Measurements from ENCODE around the gene PCDHGB3.

DNA sequence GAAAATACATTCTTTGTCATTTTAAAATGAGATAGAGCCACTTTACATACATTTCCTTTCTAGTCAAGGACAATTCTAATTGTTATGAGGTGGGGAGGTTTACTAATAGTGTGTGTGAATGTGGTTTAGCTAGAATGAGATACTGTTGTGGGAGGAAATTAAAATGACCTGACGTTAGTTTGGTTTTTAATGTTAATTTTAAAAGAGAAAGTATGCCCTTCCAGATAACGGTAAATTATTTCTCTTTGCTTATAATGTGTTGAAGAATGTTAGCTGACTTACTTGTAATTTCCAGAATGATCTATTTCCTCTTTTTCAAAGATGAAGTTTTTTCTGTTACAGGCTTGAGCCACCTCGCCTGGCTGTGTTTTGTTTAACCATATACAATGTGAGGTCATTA, 47.8 kb upstream of the PCDHGB3 start:
- TF ChIP-seq POLR2A (IDR thresholded peaks at IDR 0.05) = no peak
- TF ChIP-seq, protein P1, sequence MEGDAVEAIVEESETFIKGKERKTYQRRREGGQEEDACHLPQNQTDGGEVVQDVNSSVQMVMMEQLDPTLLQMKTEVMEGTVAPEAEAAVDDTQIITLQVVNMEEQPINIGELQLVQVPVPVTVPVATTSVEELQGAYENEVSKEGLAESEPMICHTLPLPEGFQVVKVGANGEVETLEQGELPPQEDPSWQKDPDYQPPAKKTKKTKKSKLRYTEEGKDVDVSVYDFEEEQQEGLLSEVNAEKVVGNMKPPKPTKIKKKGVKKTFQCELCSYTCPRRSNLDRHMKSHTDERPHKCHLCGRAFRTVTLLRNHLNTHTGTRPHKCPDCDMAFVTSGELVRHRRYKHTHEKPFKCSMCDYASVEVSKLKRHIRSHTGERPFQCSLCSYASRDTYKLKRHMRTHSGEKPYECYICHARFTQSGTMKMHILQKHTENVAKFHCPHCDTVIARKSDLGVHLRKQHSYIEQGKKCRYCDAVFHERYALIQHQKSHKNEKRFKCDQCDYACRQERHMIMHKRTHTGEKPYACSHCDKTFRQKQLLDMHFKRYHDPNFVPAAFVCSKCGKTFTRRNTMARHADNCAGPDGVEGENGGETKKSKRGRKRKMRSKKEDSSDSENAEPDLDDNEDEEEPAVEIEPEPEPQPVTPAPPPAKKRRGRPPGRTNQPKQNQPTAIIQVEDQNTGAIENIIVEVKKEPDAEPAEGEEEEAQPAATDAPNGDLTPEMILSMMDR (IDR thresholded peaks at IDR 0.05) = no peak
- no peak for TF ChIP-seq POLR2AphosphoS5 (IDR thresholded peaks at IDR 0.05)
- TF ChIP-seq EP300 (IDR thresholded peaks at IDR 0.05) = no peak

Data from sigmoid colon (tissue), 4 donors.